ENCODE data around the gene PBLD.
A peak's percentile ranks its signal among the peaks of the same experiment; 100 is the strongest.

The PBLD gene

GRCh38 chr10:68333440-68334431 is 1.0 kb upstream of the PBLD start:
- no peaks in the 10 kb centered on the region for H3K27me3 ChIP-seq (ENCODE audit: insufficient read depth, low read length)
- no peak overlapping the region for H2AK5ac ChIP-seq (ENCODE audit: low read length)
- no peak overlapping the region for H3K23ac ChIP-seq (ENCODE audit: low read length)
- no peak overlapping the region for H3K9ac ChIP-seq (ENCODE audit: low read length)
- peak overlapping the region; percentile 60 for H3K4me3 ChIP-seq (ENCODE audit: low read depth, low read length)
- peaks cover 18% of the 10 kb centered on the region for H3K79me1 ChIP-seq (ENCODE audit: low read length)
- H2BK120ac ChIP-seq (ENCODE audit: insufficient read depth, low read length, poor library complexity) = no peak overlapping the region
- no peak overlapping the region for H3K27ac ChIP-seq (ENCODE audit: low read depth, low read length)
- H3K9me3 ChIP-seq (ENCODE audit: insufficient read depth, low read depth, low read length) = no peaks in the 10 kb centered on the region
- peaks cover 4 to 8% of the 10 kb centered on the region in 2 experiments for H3K36me3 ChIP-seq (ENCODE audit: control insufficient read depth in 1 of 2, insufficient read depth in 2 of 2, low read length in 2 of 2)
- no peak overlapping the region for H2BK12ac ChIP-seq (ENCODE audit: low read length)
- H3K14ac ChIP-seq (ENCODE audit: low read length) = no peak overlapping the region
- H3K18ac ChIP-seq (ENCODE audit: low read length) = no peak overlapping the region
- no peak overlapping the region for H2BK5ac ChIP-seq (ENCODE audit: low read depth, low read length, poor library complexity)
- H3K79me2 ChIP-seq (ENCODE audit: control insufficient read depth, insufficient read depth, low read length, poor library complexity) = peaks cover 22% of the 10 kb centered on the region
- no peak overlapping the region for H4K8ac ChIP-seq (ENCODE audit: low read depth, low read length)
- peak overlapping the region; percentile 55 for H3K4me2 ChIP-seq (ENCODE audit: low read length)
- no CpG with 5 or more reads among the region's 10 CpGs for WGBS (ENCODE audit: extremely low coverage, insufficient coverage, insufficient read length)
- no peak overlapping the region for H4K12ac ChIP-seq (ENCODE audit: low read depth, low read length)
- H4K91ac ChIP-seq (ENCODE audit: low read depth, low read length) = no peak overlapping the region
- H3K4ac ChIP-seq (ENCODE audit: low read depth, low read length) = peak overlapping the region; percentile 92
- no peak for DNase-seq
- H2AFZ ChIP-seq (ENCODE audit: insufficient read depth, low read length, poor library complexity) = no peak overlapping the region
- peaks cover 6 to 7% of the 10 kb centered on the region in 2 experiments for H3K4me1 ChIP-seq (ENCODE audit: control insufficient read depth in 1 of 2, insufficient read depth in 2 of 2, low read length in 2 of 2)

DNA sequence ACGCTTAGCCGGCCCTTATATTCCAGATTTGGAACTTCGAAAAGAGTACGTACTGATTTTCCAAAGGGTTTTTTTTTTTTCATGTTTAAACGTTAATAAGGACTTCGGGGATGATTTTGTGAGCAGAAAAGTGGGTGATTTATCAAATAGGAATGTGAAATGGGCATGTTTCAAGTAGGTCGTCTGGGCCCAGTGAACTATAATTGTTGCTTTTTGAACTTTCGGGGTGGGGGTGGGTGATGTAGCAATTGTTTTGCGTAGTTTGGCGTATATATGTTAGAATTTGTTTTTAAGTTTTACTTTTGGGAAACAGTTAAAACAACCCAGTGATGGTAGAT is 299 bp upstream of the PBLD start:
- Histone ChIP-seq H3K23ac (ENCODE audit: low read length) (no peak overlapping the region), H4K8ac (ENCODE audit: low read depth, low read length) (no peak overlapping the region), H2AFZ (ENCODE audit: insufficient read depth, low read length, poor library complexity) (no peak overlapping the region), H3K18ac (ENCODE audit: low read length) (no peak overlapping the region), H3K27me3 (ENCODE audit: insufficient read depth, low read length) (no peaks in the 10 kb centered on the region), H2AK5ac (ENCODE audit: low read length) (peak overlapping the region; percentile 94), H2BK5ac (ENCODE audit: low read depth, low read length, poor library complexity) (peak overlapping the region; percentile 78), H2BK120ac (ENCODE audit: insufficient read depth, low read length, poor library complexity) (peak overlapping the region; percentile 28), H3K9ac (ENCODE audit: low read length) (peak overlapping the region; percentile 99), H3K27ac (ENCODE audit: low read depth, low read length) (peak overlapping the region; percentile 90), H3K4me2 (ENCODE audit: low read length) (peak overlapping the region; percentile 55), H3K36me3 (ENCODE audit: control insufficient read depth in 1 of 2, insufficient read depth in 2 of 2, low read length in 2 of 2) (peaks cover 2 to 4% of the 10 kb centered on the region in 2 experiments), H4K91ac (ENCODE audit: low read depth, low read length) (peak overlapping the region; percentile 87), H3K79me2 (ENCODE audit: control insufficient read depth, insufficient read depth, low read length, poor library complexity) (peaks cover 22% of the 10 kb centered on the region), H4K12ac (ENCODE audit: low read depth, low read length) (no peak overlapping the region), H3K14ac (ENCODE audit: low read length) (peak overlapping the region; percentile 89), H3K4me3 (ENCODE audit: low read depth, low read length) (peak overlapping the region; percentile 93), H3K4ac (ENCODE audit: low read depth, low read length) (peak overlapping the region; percentile 87), H2BK12ac (ENCODE audit: low read length) (no peak overlapping the region), H3K9me3 (ENCODE audit: insufficient read depth, low read depth, low read length) (no peaks in the 10 kb centered on the region), H3K79me1 (ENCODE audit: low read length) (peaks cover 18% of the 10 kb centered on the region), H3K4me1 (ENCODE audit: control insufficient read depth in 1 of 2, insufficient read depth in 2 of 2, low read length in 2 of 2) (peaks cover 6 to 7% of the 10 kb centered on the region in 2 experiments)
- no CpG with 5 or more reads among the region's 10 CpGs for WGBS (ENCODE audit: extremely low coverage, insufficient coverage, insufficient read length)
- no peak for DNase-seq

GRCh38 chr10:68331455-68332258 is 1.1 kb downstream of the PBLD start, which contains the start of gene HNRNPH3:
Gene HNRNPH3 (plus strand): TSS chr10:68332064. CDS start chr10:68337222, 5,158 bp downstream.
- WGBS (ENCODE audit: extremely low coverage, insufficient coverage, insufficient read length) = no CpG with 5 or more reads among the region's 73 CpGs
- no peak within 1 kb of the TSS for H3K23ac ChIP-seq (ENCODE audit: low read length)

DNA sequence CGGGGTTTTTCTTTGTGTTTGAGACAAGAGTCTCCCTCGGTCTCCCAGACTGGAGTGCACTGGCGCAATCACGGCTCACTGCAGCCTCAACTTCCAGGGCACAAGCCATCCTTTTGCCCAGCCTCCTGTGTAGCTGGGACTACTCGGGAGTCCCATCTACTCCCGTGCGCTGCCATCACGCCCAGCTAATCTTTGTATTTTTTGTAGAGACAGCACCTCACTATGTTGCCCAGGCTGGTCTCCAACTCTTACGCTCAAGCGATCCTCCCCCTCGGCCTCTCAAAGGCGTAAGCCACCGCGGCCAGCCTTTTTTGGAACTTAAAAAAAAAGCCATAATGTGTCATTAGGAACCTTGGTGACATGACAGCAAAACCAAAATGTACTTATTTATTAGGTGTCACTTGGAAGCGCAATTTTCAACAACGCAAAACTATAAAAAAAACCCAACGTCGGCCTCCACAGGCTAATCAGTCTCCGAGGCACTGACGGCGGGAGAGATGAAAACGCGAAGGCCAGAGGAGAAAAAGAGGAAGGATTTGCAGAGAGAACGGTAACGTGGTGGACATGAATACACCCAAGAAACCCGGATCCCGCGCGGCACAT is 1.8 kb downstream of the PBLD start:
- peak overlapping the region; percentile 53 for H2BK5ac ChIP-seq (ENCODE audit: low read depth, low read length, poor library complexity)
- no peak overlapping the region for H2BK12ac ChIP-seq (ENCODE audit: low read length)
- peak overlapping the region; percentile 95 for H3K27ac ChIP-seq (ENCODE audit: low read depth, low read length)
- H3K9me3 ChIP-seq (ENCODE audit: insufficient read depth, low read depth, low read length) = no peaks in the 10 kb centered on the region
- no peaks in the 10 kb centered on the region for H3K27me3 ChIP-seq (ENCODE audit: insufficient read depth, low read length)
- H3K79me1 ChIP-seq (ENCODE audit: low read length) = peaks cover 18% of the 10 kb centered on the region
- peak overlapping the region; percentile 81 for H3K4me3 ChIP-seq (ENCODE audit: low read depth, low read length)
- H3K79me2 ChIP-seq (ENCODE audit: control insufficient read depth, insufficient read depth, low read length, poor library complexity) = peaks cover 19% of the 10 kb centered on the region
- peak overlapping the region; percentile 92 for H3K9ac ChIP-seq (ENCODE audit: low read length)
- peak overlapping the region; percentile 80 for H3K4ac ChIP-seq (ENCODE audit: low read depth, low read length)
- H4K8ac ChIP-seq (ENCODE audit: low read depth, low read length) = peak overlapping the region; percentile 84
- peak overlapping the region; percentile 75 for H4K12ac ChIP-seq (ENCODE audit: low read depth, low read length)
- H3K36me3 ChIP-seq (ENCODE audit: control insufficient read depth in 1 of 2, insufficient read depth in 2 of 2, low read length in 2 of 2) = peaks cover 0 to 2% of the 10 kb centered on the region in 2 experiments
- H2BK120ac ChIP-seq (ENCODE audit: insufficient read depth, low read length, poor library complexity) = peak overlapping the region; percentile 75
- peak overlapping the region; percentile 89 for H3K18ac ChIP-seq (ENCODE audit: low read length)
- H3K23ac ChIP-seq (ENCODE audit: low read length) = no peak overlapping the region
- H2AK5ac ChIP-seq (ENCODE audit: low read length) = peak overlapping the region; percentile 41
- H4K91ac ChIP-seq (ENCODE audit: low read depth, low read length) = peak overlapping the region; percentile 90
- peak overlapping the region; percentile 94 for H3K14ac ChIP-seq (ENCODE audit: low read length)
- peaks cover 6 to 7% of the 10 kb centered on the region in 2 experiments for H3K4me1 ChIP-seq (ENCODE audit: control insufficient read depth in 1 of 2, insufficient read depth in 2 of 2, low read length in 2 of 2)
- WGBS (ENCODE audit: extremely low coverage, insufficient coverage, insufficient read length) = no CpG with 5 or more reads among the region's 29 CpGs
- H2AFZ ChIP-seq (ENCODE audit: insufficient read depth, low read length, poor library complexity) = peak overlapping the region; percentile 72
- H3K4me2 ChIP-seq (ENCODE audit: low read length) = peak overlapping the region; percentile 83
- no peak for DNase-seq

More at GRCh38 chr10:68331455-68332258, 1.1 kb downstream of the PBLD start, which contains the start of gene HNRNPH3:
- Histone ChIP-seq H3K4me3 (ENCODE audit: low read depth, low read length) (peak within 1 kb of the TSS; percentile 93), H2AFZ (ENCODE audit: insufficient read depth, low read length, poor library complexity) (peak within 1 kb of the TSS; percentile 73), H4K8ac (ENCODE audit: low read depth, low read length) (peak within 1 kb of the TSS; percentile 90), H3K18ac (ENCODE audit: low read length) (peak within 1 kb of the TSS; percentile 89), H3K9ac (ENCODE audit: low read length) (peak within 1 kb of the TSS; percentile 99), H3K14ac (ENCODE audit: low read length) (peak within 1 kb of the TSS; percentile 94), H2BK12ac (ENCODE audit: low read length) (no peak within 1 kb of the TSS), H3K4ac (ENCODE audit: low read depth, low read length) (peak within 1 kb of the TSS; percentile 87), H3K36me3 (ENCODE audit: control insufficient read depth in 1 of 2, insufficient read depth in 2 of 2, low read length in 2 of 2) (peaks cover 0 to 2% of the 10 kb centered on the region in 2 experiments), H2BK5ac (ENCODE audit: low read depth, low read length, poor library complexity) (peak within 1 kb of the TSS; percentile 81), H4K12ac (ENCODE audit: low read depth, low read length) (peak within 1 kb of the TSS; percentile 99), H2BK120ac (ENCODE audit: insufficient read depth, low read length, poor library complexity) (peak within 1 kb of the TSS; percentile 75), H4K91ac (ENCODE audit: low read depth, low read length) (peak within 1 kb of the TSS; percentile 90), H3K4me2 (ENCODE audit: low read length) (peak within 1 kb of the TSS; percentile 83), H2AK5ac (ENCODE audit: low read length) (peak within 1 kb of the TSS; percentile 94), H3K4me1 (ENCODE audit: control insufficient read depth in 1 of 2, insufficient read depth in 2 of 2, low read length in 2 of 2) (peaks cover 6 to 7% of the 10 kb centered on the region in 2 experiments), H3K27ac (ENCODE audit: low read depth, low read length) (peak within 1 kb of the TSS; percentile 95), H3K79me2 (ENCODE audit: control insufficient read depth, insufficient read depth, low read length, poor library complexity) (peaks cover 19% of the 10 kb centered on the region), H3K27me3 (ENCODE audit: insufficient read depth, low read length) (no peaks in the 10 kb centered on the region), H3K79me1 (ENCODE audit: low read length) (peaks cover 18% of the 10 kb centered on the region), H3K9me3 (ENCODE audit: insufficient read depth, low read depth, low read length) (no peaks in the 10 kb centered on the region)
- peak; percentile 98 to 100 for DNase-seq
